CD4-positive, alpha-beta T cell treated with Interleukin-17A for 1 hour (primary cell): ENCODE measurements around the gene TNFAIP8L1.

Source experiments
- DNase-seq: peaks from one replicate; pipeline ENCODE4 v3.0.0-alpha.2; 2020

TNFAIP8L1 gene

GRCh38 chr19:4682417-4683200 lies 43.3 kb downstream of the TNFAIP8L1 start:
- no peak for DNase-seq

- no peak for DNase-seq
These were observed 45.2 kb downstream of the TNFAIP8L1 start for GRCh38 chr19:4684312-4685095.

GRCh38 chr19:4686700-4687099 lies 47.4 kb downstream of the TNFAIP8L1 start:
- DNase-seq: no peak

- DNase-seq: no peak
These were observed 48.1 kb downstream of the TNFAIP8L1 start for GRCh38 chr19:4687396-4687795.

GRCh38 chr19:4688587-4688986 lies 49.3 kb downstream of the TNFAIP8L1 start:
- no peak for DNase-seq

GRCh38 chr19:4689403-4689802 lies 50.1 kb downstream of the TNFAIP8L1 start:
- DNase-seq: no peak

GRCh38 chr19:4690361-4690760 lies 51.0 kb downstream of the TNFAIP8L1 start:
- no peak for DNase-seq

GRCh38 chr19:4691373-4691772 lies 52.1 kb downstream of the TNFAIP8L1 start:
- no peak for DNase-seq

GRCh38 chr19:4692251-4693077 lies 53.1 kb downstream of the TNFAIP8L1 start:
- no peak for DNase-seq

GRCh38 chr19:4693078-4693350 lies 53.7 kb downstream of the TNFAIP8L1 start:
- no peak for DNase-seq

- DNase-seq: no peak
These were observed 54.3 kb downstream of the TNFAIP8L1 start for GRCh38 chr19:4693471-4694121.

- DNase-seq: no peak
These were observed 55.1 kb downstream of the TNFAIP8L1 start for GRCh38 chr19:4694211-4694987.

GRCh38 chr19:4695224-4695731 lies 56.0 kb downstream of the TNFAIP8L1 start:
- no peak for DNase-seq

- no peak for DNase-seq
These were observed 58.0 kb downstream of the TNFAIP8L1 start for GRCh38 chr19:4697304-4697703.

- no peak for DNase-seq
These were observed 60.7 kb downstream of the TNFAIP8L1 start for GRCh38 chr19:4699826-4700692.

- DNase-seq: no peak
These were observed 61.3 kb downstream of the TNFAIP8L1 start for GRCh38 chr19:4700693-4700970.

- DNase-seq: no peak
These were observed 62.2 kb downstream of the TNFAIP8L1 start for GRCh38 chr19:4701557-4701956.

GRCh38 chr19:4702764-4703163 lies 63.4 kb downstream of the TNFAIP8L1 start:
- DNase-seq: no peak

GRCh38 chr19:4703671-4704316 lies 64.5 kb downstream of the TNFAIP8L1 start:
- DNase-seq: no peak

- no peak for DNase-seq
These were observed 65.0 kb downstream of the TNFAIP8L1 start for GRCh38 chr19:4704317-4704673.
